GM06990 (cell line): ENCODE measurements around the gene OGDHL.
"Not testable (repeated sequence)": the region's sequence is repeated elsewhere in the genome, so short reads cannot be mapped to it uniquely, and the experiment has no call there.

Experiments
- DNase-seq: peaks from one replicate; pipeline ENCODE4 v3.0.0-alpha.2; 2011; ENCODE audit not compliant: insufficient read length; ENCODE audit errors: extremely low read depth
- H3K27me3 ChIP-seq: replicated peaks from 2 replicates; pipeline ENCODE4 v1.6.0; 2011; ENCODE audit warnings: low read length; ENCODE audit not compliant: control insufficient read depth, insufficient read depth
- H3K36me3 ChIP-seq: 2 replicates; pipeline ENCODE4 v1.5.1; 2011; ENCODE audit warnings: low read length; ENCODE audit not compliant: control insufficient read depth, insufficient read depth
- H3K4me3 ChIP-seq: replicated peaks from 2 replicates; pipeline ENCODE4 v1.5.1; 2011; ENCODE audit warnings: low read depth, mild to moderate bottlenecking, control low read depth, low read length
- CTCF ChIP-seq: IDR thresholded peaks from 2 replicates; pipeline ENCODE4 v1.5.1; 2011; ENCODE audit warnings: low read length, control low read depth, mild to moderate bottlenecking, inconsistent platforms; ENCODE audit not compliant: insufficient read depth, poor library complexity, severe bottlenecking

OGDHL gene

DNA sequence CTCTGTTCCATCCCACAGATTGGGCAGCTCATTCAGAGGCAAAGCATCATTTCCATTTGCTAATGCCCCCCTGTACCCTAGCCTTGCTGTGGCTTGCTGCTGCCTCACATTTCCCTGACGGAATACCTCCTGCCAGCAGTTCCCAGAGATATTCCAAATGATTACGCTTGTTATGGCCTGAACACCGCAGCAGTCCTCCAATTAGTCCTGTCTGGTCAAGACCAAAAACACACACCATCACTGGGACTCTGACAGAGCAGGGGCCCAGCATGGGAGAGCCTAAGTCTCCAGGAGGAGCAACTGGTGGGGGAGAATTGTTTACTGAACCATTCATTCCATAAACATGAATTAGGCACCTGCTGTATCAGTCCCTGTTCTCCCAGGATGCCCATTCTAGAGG, 6.1 kb downstream of the OGDHL start:
- no peak for TF ChIP-seq CTCF
- Histone ChIP-seq H3K27me3 (no peaks in the 10 kb centered on the region), H3K36me3 (no peaks in the 10 kb centered on the region), H3K4me3 (no peak overlapping the region)
- DNase-seq = no peak

DNA sequence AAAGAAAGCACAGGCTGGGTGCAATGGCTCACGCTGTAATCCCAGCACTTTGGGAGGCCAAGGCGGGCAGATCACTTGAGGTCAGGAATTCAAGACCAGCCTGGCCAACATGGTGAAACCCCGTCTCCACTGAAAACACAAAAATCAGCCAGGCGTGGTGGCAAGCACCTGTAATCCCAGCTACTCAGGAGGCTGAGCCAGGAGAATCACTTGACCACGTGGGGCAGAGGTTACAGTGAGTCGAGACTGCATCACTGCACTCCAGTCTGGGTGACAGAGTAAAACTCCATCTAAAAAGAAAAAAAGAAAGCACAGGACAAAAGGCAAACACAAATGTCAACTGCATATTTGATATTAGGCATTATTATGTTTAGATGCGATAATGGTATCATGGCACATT, 7.2 kb downstream of the OGDHL start:
- not testable (repeated sequence) for H3K27me3 ChIP-seq, H3K4me3 ChIP-seq, DNase-seq, H3K36me3 ChIP-seq

- no peak for DNase-seq
- Histone ChIP-seq H3K27me3 (no peaks in the 10 kb centered on the region), H3K4me3 (no peak overlapping the region), H3K36me3 (no peaks in the 10 kb centered on the region)
- TF ChIP-seq CTCF = no peak
Measured at GRCh38 chr10:49752584-49752983, 9.5 kb downstream of the OGDHL start.

DNA sequence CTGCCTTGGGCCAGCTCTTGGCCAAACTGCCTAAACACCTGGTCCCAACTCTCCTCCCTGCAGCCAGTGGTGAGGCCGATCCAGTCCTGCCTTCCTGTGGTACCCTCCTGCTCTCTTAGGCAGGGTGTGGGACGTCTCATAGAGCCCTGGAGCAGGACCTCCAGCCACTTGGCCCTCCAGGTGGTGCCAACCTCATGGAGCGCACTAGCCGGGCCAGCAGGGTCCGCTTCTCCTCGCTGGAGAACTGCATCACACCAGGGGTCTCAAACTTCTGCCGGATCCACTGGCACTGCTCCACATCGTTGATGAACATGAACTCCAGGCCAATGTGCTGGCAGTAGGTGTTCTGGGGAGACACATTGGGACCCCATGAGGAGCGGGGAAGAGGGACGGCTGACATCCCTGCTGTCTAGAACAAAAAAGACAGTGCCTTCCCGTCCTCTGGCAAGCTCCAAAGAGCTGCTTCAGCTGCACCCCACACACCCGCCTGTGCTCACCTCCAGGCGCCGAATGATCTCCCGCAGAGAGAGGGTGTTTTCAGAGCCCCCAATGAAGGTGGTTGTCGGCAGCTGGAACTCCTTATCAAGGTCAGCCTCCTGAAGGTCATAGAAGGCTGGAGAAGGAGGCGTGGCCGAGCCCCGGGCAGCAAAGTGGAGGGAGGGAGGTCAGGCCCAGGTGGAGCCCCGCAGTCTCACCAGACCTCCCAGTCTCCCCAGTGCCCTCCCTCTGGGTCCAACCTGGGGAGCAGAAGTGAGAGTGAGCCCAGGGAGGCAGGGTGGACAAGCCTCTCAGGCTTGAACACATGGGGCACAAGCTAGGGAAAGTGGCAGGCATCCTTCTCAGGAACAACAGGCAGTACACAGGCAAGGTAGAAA, 10.2 kb downstream of the OGDHL start:
- TF ChIP-seq CTCF = no peak
- DNase-seq = no peak
- no peaks in the 10 kb centered on the region for H3K27me3 ChIP-seq

DNA sequence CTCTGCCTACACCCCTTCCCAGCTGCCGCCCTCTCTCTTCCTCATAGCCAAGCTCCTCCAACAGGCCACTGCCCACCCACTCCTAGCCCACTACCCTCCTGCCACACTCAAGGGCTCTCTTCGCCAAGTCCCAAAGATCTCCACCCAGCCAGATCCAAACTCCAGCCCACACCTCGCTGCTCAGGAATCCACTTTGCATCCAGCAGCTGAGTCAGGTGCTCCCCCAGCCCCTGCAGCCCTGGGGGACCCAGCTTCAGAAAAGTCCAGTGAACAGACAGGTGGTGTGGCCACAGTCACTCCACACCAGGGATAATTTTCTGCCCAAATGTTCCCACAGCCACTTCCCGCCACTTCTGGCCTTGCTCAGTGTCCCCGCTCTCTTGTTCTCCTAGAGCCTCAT, 10.9 kb downstream of the OGDHL start:
- no peak for DNase-seq
- Histone ChIP-seq H3K4me3 (no peak overlapping the region), H3K36me3 (no peaks in the 10 kb centered on the region), H3K27me3 (no peaks in the 10 kb centered on the region)
- no peak for TF ChIP-seq CTCF

More for the DNA sequence above, 10.2 kb downstream of the OGDHL start:
- Histone ChIP-seq H3K4me3 (no peak overlapping the region), H3K36me3 (no peaks in the 10 kb centered on the region)

GRCh38 chr10:49750546-49750945, 11.6 kb downstream of the OGDHL start:
- no peak for DNase-seq
- Histone ChIP-seq H3K27me3 (no peaks in the 10 kb centered on the region), H3K36me3 (no peaks in the 10 kb centered on the region), H3K4me3 (no peak overlapping the region)
- TF ChIP-seq CTCF = no peak
